GM12864 (cell line): ENCODE results near the gene MND1.
"Not testable (repeated sequence)": the region's sequence is repeated elsewhere in the genome, so short reads cannot be mapped to it uniquely, and the experiment has no call there.

Source experiments
- DNase-seq: peaks from one replicate; pipeline ENCODE4 v3.0.0-alpha.2; 2011; ENCODE audit warnings: low read depth
- H3K4me3 ChIP-seq: 2 replicates; pipeline ENCODE4 v1.5.1; 2011; ENCODE audit warnings: mild to moderate bottlenecking, low read depth, low read length, control low read depth
- TF ChIP-seq, protein P1 (sequence below): IDR thresholded peaks from 2 replicates; pipeline ENCODE4 v1.5.1; 2011; ENCODE audit warnings: low read depth, mild to moderate bottlenecking, moderate library complexity, low read length, control low read depth, inconsistent platforms; ENCODE audit errors: missing control alignments

Gene MND1

DNA sequence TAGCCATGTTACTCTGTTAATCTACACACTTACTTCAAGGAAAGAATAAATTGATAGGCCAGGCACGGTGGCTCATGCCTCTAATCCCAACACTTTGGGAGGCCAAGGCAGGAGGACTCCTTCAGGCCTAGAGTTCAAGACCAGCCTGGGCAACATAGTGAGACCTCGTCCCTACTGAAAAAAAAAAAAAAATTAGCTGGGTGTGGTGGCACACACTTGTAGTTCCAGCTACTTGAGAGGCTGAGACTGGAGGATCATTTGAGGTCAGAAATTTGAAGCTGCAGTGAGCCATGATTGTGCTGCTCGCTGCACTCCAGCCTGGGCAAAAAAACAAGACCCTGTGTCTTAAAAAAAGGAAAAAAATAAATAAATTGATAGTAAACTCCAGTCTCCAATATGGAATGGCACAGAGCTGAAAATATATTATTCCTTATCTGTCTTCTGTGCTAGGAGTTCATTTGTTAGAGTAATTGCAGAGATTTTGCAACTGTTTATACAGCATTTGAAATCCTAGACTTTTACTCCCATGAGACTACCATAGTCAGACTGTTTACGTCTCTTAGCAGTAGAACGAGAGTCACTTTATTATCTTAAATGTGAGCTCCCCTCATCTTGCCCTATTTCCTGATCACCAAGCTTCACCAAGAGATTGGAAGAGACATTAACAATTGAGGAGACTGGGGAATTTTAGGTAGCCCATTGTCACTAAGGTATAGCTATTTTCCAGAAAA is 102.9 kb downstream of the MND1 start:
- no peak for DNase-seq
- TF ChIP-seq, protein P1, sequence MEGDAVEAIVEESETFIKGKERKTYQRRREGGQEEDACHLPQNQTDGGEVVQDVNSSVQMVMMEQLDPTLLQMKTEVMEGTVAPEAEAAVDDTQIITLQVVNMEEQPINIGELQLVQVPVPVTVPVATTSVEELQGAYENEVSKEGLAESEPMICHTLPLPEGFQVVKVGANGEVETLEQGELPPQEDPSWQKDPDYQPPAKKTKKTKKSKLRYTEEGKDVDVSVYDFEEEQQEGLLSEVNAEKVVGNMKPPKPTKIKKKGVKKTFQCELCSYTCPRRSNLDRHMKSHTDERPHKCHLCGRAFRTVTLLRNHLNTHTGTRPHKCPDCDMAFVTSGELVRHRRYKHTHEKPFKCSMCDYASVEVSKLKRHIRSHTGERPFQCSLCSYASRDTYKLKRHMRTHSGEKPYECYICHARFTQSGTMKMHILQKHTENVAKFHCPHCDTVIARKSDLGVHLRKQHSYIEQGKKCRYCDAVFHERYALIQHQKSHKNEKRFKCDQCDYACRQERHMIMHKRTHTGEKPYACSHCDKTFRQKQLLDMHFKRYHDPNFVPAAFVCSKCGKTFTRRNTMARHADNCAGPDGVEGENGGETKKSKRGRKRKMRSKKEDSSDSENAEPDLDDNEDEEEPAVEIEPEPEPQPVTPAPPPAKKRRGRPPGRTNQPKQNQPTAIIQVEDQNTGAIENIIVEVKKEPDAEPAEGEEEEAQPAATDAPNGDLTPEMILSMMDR, result no peak
- no peak overlapping the region for H3K4me3 ChIP-seq

DNA sequence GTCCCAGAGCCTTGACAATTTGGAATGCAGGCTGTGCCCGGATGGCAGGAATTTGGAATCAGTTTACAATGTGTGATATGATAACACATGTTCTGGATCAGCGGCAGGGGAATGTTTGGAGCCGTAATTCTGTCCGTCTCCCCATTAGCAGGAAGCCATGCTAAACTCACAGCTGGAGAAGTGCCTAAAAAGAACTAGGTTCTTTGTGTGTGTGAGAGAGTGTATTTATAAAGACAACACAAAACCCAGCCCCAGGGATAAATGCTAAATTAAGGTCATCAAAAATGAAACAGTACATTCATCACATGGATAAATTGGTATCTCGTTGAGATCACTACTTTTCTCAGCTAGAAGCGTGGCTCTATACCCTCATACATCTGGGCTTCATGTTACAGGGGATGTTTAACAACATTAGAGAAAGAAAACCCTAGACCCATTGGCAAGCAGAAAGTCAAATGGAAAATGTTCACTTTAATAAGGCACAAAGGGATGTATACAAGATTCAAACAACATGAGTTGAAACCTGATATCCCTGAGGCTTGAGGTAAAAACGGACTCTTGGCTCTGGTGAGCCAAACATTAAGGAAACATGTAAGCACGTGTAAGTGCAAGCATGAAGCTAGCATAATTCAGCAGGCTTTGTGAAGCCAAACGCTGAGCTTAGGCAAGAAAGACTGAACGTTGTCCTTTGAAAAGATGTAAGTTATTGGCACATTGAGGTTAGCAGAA is 103.7 kb downstream of the MND1 start:
- no peak overlapping the region for H3K4me3 ChIP-seq
- TF ChIP-seq, protein P1, result no peak
- no peak for DNase-seq

DNA sequence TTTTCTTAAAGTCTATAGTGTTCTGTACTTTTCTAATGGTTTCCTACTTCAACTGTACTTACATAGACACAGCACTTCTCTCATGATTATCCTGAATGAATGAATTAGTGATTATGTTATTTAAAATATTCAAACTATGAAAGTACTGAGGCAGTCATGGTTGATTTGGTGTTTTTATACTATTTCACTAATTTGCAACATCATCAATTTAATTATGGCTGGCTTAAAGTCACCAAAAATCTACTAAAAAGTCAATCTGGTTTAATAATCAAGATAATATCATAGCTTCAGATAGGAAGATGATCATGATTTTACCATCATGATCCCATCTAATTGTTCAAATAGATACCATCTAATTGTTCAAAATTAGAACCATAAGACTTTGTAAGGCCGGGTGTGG is 104.8 kb downstream of the MND1 start:
- TF ChIP-seq, protein P1, result no peak
- no peak overlapping the region for H3K4me3 ChIP-seq

DNA sequence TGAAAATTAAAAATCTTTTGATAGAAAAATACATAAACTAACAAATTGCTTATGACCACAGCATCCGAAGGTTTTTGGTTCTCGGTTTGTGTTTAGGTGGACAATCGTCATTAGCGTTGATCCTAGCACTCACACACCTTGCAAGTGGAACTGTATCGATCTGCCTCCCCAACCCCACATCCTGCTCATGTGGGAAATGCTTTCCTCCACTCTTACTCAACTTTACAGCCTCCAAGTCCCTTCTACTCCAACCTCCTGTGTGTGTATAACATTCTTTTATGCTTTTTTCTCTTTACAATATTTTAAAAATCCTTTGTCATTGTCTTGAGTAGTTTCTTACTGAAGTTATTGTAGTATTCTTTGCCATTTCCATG is 106.0 kb downstream of the MND1 start:
- TF ChIP-seq, protein P1, result no peak
- DNase-seq, result no peak
- no peak overlapping the region for H3K4me3 ChIP-seq

More for the DNA sequence above, 104.8 kb downstream of the MND1 start:
- DNase-seq, result no peak

DNA sequence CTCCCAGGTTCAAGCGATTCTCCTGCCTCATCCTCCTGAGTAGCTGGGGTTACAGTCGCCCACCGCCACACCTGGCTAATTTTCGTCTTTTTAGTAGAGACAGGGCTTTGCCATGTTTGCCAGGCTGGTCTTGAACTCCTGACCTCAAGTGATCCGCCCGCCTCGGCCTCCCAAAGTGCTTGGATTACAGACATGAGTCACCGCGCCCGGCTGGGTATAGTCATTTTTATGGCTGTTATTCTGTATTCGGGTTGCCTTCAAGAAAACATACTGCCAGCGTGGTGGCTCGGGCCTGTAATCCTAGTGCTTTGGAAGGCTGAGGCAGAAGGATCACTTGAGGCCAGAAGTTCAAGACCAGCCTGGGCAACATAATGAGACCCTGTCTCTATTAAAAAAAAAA is 106.7 kb downstream of the MND1 start:
- not testable (repeated sequence) for DNase-seq, H3K4me3 ChIP-seq

DNA sequence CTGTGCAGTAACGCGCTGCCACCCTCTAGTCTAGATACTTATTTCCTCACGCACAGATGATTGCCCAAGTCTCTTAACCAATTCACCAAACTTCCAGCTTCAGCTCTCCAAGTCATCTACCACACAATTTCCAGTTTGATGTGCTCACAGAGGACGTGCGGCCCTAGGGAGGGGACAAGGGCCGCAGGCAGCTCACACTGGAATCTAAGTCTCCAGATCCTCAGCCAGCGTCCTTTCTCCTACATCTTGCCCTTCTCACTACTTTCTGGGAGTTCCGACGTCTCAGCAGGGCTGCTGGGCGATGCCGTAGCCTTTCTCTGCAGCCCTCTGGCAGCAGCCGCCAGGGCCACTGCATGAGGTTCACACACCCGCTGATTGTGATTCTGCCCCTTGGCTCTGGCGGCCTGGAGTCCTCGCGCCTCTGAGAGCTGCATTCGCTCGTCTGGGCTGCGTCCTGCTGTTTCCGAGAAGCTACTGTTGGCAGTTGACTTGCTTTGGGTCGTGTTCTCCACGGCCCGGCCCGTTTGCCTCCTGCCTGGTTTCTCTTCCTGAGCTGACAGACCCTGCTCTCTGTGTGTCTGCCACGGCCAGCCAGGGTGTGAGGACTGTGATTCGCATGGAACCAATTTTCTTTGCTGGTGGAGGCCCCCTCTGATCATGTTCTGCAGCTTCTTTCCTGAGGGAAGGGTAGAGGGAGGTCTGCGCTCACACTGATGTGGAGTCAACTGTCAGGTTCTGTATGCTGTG is 107.6 kb downstream of the MND1 start:
- TF ChIP-seq, protein P1, result no peak
- DNase-seq, result no peak
- H3K4me3 ChIP-seq, result no peak overlapping the region

DNA sequence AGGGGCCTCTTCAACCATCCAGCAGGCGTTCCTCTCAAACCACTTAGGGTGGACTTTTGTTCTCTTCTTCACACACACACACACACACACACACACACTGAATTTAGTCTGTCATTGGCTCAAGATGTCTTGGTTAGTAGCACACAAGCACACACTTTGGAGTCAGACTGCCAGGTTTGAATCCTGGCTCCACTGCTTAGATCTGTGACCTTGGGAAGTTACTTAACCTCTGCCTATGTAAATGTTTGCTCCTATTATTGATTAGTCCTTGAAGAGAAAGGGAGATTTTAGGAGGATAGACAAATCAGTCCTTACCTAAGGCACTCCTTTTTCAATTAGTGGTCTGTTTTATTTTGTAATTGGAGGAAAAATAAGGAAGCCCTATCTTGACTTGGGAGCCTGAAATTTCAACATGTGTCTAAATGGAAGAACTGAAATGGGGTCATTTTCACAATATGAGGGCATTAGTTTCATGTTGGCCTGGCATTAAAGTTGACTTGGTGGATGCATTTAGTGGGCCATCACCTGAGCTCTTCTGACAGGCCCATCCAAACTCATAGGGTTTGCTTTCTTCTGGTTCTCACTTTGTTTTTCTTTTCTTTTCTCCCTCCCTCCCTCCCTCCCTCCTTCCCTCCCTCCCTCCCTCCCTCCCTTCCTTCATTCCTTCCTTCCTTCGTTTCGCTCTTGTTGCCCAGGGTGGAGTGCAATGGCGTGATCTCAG is 108.3 kb downstream of the MND1 start:
- TF ChIP-seq, protein P1, result no peak
- no peak overlapping the region for H3K4me3 ChIP-seq
- DNase-seq, result no peak
